Urinary bladder (tissue), 4 donors: ENCODE measurements around the gene POLR3A. TPM values are rescaled to one million over a fixed set of nuclear protein-coding genes. Genes with fewer than 3 reads are reported as not detected.
A peak's percentile ranks its signal among the peaks of the same experiment; 100 is the strongest.

Experiments used
- DNase-seq: peaks from one replicate; pipeline ENCODE4 v3.0.0-alpha.2; 2015; ENCODE audit errors: extremely low spot score
- H3K27ac ChIP-seq: one replicate; pipeline ENCODE4 v1.5.1; 2013; ENCODE audit warnings: low read depth, mild to moderate bottlenecking, moderate library complexity
- H3K36me3 ChIP-seq: one replicate; pipeline ENCODE4 v1.6.1; 2013; ENCODE audit warnings: mild to moderate bottlenecking, moderate library complexity; ENCODE audit not compliant: insufficient read depth
- H3K4me1 ChIP-seq: one replicate; pipeline ENCODE4 v1.6.1; 2013; ENCODE audit warnings: mild to moderate bottlenecking, moderate library complexity; ENCODE audit not compliant: insufficient read depth
- H3K4me3 ChIP-seq: one replicate; pipeline ENCODE4 v1.5.1; 2013; ENCODE audit warnings: low read depth, low read length
- whole genome bisulfite sequencing: extraction: QIAGEN DNeasy Blood & Tissue Kit; methylation state at CpG from one replicate; pipeline ENCODE4 v1.1.7; 2013; 5-methylcytosine and 5-hydroxymethylcytosine counted together
- polyA plus RNA-seq: library from polyadenylated mRNA; stranded (reverse); fragments of 200-250 nt; gene quantifications from one replicate; pipeline ENCODE4 v1.2.3, GENCODE V29; 2013
- total RNA-seq: library from RNA; depleted of rRNA; stranded (reverse); fragments of >200 nt; gene quantifications from one replicate; pipeline ENCODE4 v1.2.3, GENCODE V29; 2014
- donor health status: healthy with polysubstance abuse.
- donor health status: healthy.

POLR3A gene
- total and polyA plus RNA-seq, 2 donors, result 5.8 to 14.5 TPM

DNA sequence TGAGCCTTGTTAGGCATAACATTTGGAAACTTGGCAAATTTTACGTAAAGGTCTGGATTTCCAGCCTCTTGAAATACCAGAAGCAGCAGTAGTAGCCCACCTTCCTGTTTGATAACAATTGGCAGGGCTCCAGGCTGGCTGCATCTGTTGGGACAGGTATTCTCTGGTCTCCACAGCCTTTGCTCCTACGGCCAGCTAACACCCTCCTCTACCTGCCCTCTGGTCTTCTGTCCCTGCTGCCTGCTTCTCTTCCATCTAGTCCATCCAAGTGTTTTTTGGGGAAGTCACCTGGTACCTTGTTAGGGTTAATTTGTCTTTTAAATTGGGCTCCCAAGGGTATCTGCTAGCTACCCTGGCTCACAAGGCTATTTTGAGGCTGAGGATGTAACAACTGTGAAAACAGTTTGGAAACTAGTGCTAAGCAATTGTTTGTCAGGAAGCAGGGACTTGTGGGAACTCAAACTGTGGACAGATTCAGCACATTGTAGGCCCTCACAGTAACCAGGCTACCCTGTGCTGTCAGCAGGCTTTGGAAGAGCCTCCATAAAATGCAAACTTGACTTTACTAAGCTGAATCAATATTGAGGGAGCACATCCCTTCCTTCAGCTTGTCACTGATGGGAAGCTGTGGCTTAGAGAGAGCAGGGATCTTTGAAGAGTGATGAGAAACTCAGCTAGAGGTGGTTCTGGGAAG, 12.9 kb upstream of the POLR3A start:
- DNase-seq, result no peak
- no peak overlapping the region for H3K27ac ChIP-seq
- H3K4me1 ChIP-seq, result no peaks in the 10 kb centered on the region
- H3K4me3 ChIP-seq, result no peak overlapping the region
- 72% methylated on average over 2 of the region's 2 CpGs for WGBS
- H3K36me3 ChIP-seq, result no peaks in the 10 kb centered on the region

DNA sequence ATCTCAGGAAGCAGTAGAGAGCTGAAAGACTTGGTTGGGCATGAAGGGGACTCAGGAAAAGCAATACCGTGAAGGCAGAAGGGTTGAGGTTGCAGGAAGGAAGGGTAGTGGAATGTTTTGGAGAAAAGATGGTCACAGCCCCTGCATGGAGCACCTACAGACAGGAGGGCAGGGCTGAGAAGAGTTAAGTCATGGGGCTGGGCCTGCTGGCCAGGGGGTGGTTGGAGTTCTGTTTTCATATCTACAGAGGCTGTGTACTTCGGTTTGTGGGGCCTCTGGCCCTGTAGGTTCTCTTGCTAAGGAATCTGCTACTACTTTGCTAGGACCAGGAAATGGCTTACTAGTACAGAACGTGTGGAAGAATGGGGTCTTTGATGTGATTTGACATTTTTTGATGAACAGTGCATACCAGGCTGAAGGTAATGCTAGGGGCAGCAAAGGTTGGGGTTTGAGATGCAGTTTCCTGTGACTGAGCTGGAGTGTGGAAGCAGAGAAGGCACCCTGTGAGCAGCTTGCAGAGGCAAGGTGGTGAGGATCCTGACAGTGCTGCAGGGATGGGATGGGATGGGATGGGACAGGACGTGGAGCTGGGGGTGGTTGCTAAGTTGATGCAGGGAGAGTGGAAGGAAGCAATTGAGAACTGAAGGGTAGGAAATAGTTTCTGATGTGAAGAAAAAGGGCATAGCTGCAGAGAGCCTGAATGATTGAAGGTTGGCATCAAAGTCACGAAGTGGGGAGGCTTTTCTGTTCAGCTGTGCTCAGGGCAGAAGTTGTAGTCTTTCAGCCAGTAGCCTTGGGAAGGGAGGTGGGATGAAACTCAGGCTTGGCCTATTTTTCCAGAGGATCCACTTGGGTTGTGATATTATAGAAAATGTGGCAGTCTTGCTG, 12.1 kb upstream of the POLR3A start:
- H3K4me1 ChIP-seq, result no peaks in the 10 kb centered on the region
- 66% methylated on average over 5 of the region's 5 CpGs for WGBS
- no peaks in the 10 kb centered on the region for H3K36me3 ChIP-seq
- no peak overlapping the region for H3K4me3 ChIP-seq
- DNase-seq, result no peak
- no peak overlapping the region for H3K27ac ChIP-seq

DNA sequence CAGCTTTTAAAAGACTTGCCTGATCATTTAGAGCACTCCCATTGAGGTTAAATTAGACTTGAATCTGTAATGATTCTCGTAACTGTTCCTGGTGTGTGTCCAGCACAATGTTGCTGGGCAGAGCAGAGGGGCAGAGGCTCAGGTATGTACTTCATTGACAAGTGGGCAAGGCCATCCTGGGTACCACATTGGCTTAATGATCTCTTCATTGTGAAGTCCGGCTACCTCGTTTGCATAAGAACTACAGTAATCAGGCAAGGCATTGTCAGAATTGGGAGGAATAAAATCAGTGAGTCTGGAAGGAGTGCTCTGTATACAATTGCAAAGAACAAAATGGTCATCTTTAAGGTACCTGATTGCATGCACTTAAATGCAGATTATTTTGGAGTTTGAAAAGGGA, 10.4 kb upstream of the POLR3A start:
- H3K36me3 ChIP-seq, result peaks cover 4% of the 10 kb centered on the region
- H3K4me3 ChIP-seq, result no peak overlapping the region
- DNase-seq, result no peak
- WGBS, result 77% methylated on average over 3 of the region's 3 CpGs
- H3K27ac ChIP-seq, result no peak overlapping the region
- H3K4me1 ChIP-seq, result peaks cover 1% of the 10 kb centered on the region

DNA sequence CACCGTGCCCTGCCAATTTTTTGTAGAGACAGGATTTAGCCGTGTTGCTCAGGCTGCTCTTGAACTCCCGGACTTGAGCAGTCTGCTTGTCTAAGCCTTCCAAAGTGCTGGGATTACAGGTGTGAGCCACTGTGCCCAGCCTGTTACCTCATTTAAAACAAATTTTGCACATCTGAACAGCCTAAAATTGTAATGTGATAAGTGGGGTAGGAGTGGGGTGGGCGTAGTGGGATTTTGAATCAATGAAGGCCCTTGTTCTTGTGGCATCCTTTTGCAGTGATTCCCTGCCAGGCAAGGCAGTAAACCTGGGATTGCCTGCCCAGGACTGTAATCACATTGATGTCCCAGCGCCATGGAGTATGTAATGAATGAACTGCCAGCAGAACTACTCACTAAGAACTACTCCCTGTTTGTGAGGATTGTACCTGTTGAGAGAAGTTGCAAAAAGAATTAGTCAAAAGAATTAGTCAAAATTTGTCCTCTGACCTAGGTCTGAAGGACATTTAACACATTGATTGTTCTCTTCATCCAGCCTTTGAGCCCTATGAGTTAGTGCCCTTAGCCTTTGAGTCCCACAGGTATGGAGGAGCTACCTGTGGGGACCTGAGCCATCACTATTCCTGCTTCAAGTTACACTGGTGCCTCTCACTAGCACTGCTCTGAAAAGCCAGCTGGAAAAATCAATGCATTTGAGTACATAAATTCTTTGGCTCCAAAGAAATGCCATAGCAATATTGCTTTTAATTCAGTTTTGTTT, 9.7 kb upstream of the POLR3A start:
- no peak for DNase-seq
- WGBS, result 76% methylated on average over 5 of the region's 5 CpGs
- Histone ChIP-seq H3K36me3 (peaks cover 4% of the 10 kb centered on the region), H3K4me3 (no peak overlapping the region), H3K4me1 (peaks cover 1% of the 10 kb centered on the region), H3K27ac (no peak overlapping the region)

DNA sequence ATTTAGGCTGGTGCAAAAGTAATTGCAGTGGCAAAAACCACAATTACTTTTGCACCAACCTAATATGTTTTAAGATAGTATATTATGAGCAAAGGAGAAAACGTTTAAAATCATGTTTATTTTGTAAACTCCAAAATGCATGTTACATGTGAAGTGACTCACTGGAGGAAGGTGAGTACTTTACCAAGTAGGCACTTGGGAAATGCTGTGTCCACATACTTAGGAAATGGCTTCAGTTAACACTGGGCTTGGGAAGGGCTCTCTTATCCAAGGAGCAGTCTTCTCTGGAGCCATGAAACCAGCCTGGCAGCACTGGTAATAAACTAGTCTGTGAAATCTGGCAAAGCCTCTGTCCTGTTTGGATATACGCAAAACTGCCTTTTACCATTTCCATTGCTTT, 8.8 kb upstream of the POLR3A start:
- H3K36me3 ChIP-seq, result peaks cover 4% of the 10 kb centered on the region
- peaks cover 1% of the 10 kb centered on the region for H3K4me1 ChIP-seq
- no peak overlapping the region for H3K4me3 ChIP-seq
- no peak for DNase-seq
- WGBS, result 68% methylated on average over 2 of the region's 2 CpGs
- no peak overlapping the region for H3K27ac ChIP-seq

DNA sequence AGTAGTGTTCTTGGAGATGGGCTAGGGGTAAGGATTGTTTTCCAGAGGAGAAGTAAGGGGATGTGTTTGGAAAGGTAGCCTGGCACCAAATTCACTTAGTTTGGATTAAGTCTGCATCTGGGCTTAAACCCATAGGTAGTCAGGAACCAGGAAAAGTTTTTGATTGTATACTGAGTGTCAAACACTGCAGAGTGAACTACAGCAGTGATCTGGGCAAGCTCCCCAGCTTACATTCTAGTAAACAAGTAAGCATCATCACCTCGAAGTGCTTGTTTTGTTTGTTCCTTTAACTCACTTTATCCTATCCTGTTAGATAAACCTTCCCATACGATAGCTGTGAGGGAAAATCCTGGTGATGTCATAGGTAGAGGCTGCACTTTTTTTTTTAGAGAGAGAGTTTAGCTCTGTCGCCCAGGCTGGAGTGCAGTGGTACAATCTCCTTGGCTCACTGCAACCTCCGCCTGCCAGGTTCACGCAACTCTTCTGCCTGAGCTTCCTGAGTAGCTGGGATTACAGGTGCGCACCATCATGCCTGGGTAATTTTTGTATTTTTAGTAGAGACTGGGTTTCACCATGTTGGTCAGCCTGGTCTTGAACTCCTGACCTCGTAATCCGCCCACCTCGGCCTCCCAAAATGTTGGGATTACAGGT, 6.7 kb upstream of the POLR3A start:
- Histone ChIP-seq H3K4me1 (peaks cover 1% of the 10 kb centered on the region), H3K36me3 (peaks cover 4% of the 10 kb centered on the region), H3K27ac (no peak overlapping the region)

DNA sequence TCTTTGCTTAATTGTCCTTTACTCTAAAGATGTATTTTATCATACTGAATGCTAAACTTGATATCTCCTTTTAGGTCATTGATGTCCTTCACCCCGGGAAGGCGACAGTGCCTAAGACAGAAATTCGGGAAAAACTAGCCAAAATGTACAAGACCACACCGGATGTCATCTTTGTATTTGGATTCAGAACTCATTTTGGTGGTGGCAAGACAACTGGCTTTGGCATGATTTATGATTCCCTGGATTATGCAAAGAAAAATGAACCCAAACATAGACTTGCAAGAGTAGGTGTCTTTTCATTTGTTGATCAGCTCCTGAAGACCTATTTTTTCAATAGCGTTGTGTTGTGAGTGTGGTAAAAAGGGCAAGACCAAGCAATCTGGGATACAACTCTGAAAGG, 6.1 kb upstream of the POLR3A start:
- Histone ChIP-seq H3K36me3 (peaks cover 4% of the 10 kb centered on the region), H3K27ac (no peak overlapping the region), H3K4me1 (peaks cover 1% of the 10 kb centered on the region), H3K4me3 (no peak overlapping the region)
- WGBS, result 88% methylated on average over 5 of the region's 5 CpGs
- DNase-seq, result no peak

More for the DNA sequence above, 6.7 kb upstream of the POLR3A start:
- DNase-seq, result no peak
- no peak overlapping the region for H3K4me3 ChIP-seq
- WGBS, result 75% methylated on average over 9 of the region's 9 CpGs

DNA sequence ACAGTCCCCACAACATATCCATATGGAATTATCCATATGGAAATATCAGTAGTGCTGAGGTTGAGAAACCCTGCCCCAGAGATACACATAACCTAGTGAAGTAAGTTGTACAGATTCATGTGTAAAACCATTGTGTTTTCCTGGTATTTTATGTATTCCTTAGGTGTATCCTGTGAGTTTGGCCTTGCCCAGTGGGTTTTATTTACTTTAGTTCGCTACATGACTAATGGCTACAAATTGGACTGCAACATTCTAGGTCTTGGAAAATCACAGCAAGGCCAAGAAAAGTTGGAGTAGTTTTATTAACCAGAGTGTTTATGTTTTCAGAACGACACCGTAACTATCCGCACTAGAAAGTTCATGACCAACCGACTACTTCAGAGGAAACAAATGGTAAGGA, 5.7 kb upstream of the POLR3A start:
- Histone ChIP-seq H3K36me3 (peaks cover 4% of the 10 kb centered on the region), H3K4me1 (peaks cover 1% of the 10 kb centered on the region), H3K27ac (no peak overlapping the region), H3K4me3 (peak overlapping the region; percentile 71)
- DNase-seq, result no peak
- WGBS, result 55% methylated on average over 5 of the region's 5 CpGs

DNA sequence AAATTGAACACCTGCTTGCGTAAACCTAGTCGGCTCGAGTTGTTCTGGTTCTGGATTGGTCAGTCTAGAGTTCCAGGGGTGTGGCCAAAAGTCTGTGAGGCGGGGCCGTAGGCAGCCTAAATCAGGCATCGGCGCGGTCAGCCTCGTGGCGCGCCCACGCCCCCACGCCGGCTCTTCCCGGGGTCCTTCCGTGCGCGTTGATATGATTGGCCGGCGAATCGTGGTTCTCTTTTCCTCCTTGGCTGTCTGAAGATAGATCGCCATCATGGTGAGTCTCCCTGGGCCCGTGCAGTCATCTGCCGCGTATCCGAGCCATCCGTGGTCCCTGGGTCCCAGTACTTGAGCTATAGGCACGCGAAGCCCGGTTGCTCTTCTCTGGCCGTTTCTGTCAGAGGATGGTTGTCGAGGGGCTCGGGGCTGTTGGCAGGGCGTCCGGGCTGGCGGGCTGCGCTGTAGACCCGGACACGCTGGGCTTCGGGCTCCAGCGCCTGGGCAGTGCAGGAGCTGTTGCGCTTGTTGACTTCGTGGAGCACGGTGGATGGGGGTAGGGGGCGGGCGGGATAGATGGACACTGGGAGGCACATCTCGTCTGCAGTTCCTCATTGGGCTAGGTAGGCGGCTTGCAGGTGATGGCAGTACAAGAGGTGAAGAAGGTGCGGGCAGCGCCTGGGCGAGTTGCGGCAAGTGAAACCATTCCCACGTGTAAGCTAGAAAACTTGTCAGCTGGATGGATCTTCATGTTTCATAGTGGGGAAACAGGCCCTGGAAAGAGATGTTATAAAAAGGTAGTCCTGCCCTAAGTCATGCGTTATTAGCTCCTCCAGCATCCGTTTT, 4.5 kb upstream of the POLR3A start, which contains the start of gene RPS24:
TSS of gene RPS24 (plus strand) at position 227 of the 834 bp plus-strand sequence. CDS start at position 266, 39 bp downstream.
- H3K4me3 ChIP-seq, result peak within 1 kb of the TSS; percentile 71
- peaks cover 4% of the 10 kb centered on the region for H3K36me3 ChIP-seq
- under 1% methylated on average over 55 of the region's 55 CpGs for whole genome bisulfite sequencing
- peak within 1 kb of the TSS; percentile 59 for H3K27ac ChIP-seq
- peaks cover 1% of the 10 kb centered on the region for H3K4me1 ChIP-seq
- peak; percentile 92 for DNase-seq

DNA sequence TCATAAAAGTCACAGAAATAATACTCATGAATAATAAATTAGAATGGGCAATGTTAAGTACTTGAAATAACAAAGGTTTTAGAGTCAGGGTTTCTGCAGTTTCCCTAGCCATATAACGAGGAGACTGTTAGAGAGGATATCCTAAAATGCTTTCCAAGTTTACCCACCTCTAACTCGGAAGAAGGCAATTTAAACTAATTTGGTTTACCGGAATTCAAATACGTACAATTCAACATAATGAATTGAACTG, 4.0 kb upstream of the POLR3A start:
- Histone ChIP-seq H3K4me3 (no peak overlapping the region), H3K4me1 (peaks cover 3% of the 10 kb centered on the region), H3K27ac (no peak overlapping the region), H3K36me3 (peaks cover 4% of the 10 kb centered on the region)
- under 1% methylated on average over 4 of the region's 4 CpGs for WGBS
- DNase-seq, result no peak

DNA sequence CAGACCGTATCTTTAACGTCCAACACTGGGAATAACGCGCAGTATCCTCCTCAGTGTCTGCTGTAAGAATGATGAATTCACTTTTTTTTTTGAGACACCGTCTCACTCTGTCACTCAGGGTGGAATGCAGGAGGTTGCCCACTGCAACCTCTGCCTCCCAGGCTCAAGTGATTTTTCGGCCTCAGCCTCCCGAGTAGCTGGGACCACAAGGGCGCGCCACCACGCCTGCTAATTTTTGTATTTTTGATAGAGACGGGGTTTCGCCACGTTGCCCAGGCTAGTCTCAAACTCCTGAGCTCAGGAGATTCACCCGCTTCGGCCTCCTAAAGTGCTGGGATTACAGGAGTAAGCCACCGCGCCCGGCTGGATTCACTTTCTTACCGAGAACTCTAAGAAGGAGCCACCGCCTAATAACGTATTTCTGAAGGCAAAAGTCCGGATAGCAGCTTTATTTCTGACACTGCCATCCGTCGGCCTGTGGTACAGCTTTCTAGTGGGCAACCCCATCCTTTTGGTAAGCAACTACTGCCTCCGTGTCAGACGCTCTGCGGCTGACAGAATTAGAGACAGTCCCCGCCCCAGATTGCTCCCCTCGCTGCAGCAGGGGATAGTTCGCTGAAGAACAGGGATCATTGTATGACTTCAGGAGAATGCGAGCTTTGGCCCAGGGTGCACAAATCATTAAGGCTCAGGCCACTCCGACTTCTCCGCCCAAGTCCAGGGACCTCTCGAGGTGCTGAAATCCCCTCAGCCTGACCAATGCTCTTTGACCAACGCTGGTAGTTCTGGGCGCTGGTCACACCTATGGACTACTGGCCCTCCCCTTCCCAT, 662 bp downstream of the POLR3A start:
- H3K4me3 ChIP-seq, result peak overlapping the region; percentile 82
- no peak overlapping the region for H3K27ac ChIP-seq
- H3K4me1 ChIP-seq, result peaks cover 2% of the 10 kb centered on the region
- 34% methylated on average over 36 of the region's 36 CpGs for WGBS
- no peak for DNase-seq
- peaks cover 3% of the 10 kb centered on the region for H3K36me3 ChIP-seq

DNA sequence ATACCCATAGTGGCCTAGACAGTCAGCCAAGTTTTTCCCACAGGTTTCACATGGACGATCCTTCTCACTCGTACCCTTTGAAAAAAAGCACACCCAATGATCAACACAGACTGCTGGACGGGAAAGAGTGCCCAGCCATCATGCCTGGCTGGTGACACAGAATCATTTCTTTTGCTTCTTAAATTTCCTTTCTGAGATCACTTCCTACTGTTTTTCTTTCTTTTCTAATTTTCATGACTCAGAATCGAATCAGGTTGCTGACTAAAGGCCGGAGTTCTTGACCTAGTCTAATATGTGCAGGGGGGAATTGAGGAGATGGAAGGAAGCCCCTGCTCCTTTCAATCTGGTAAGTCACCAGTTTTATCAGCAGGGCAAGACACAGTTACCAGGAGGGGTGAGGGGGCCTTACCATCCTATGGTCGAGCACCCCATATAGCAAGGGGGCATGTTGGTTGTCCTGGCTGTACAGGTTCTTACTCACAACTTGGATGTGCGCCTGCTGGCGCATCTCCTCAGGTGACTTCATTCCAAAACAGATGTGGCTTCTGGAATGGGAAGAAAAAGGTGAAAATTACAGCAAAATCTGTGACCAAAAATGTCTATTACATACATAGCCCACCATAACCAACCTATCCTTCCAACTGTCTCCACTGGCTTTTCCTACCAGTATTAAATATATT, 3.5 kb downstream of the POLR3A start:
- peaks cover 2% of the 10 kb centered on the region for H3K4me1 ChIP-seq
- no peak overlapping the region for H3K27ac ChIP-seq
- no peak overlapping the region for H3K4me3 ChIP-seq
- WGBS, result 92% methylated on average over 8 of the region's 8 CpGs
- H3K36me3 ChIP-seq, result peaks cover 7% of the 10 kb centered on the region
- DNase-seq, result no peak
